SKM-1 treated with dmso at 0.1 percent for 144 hours (cell line): Measurements from ENCODE around the gene PIP4K2C.
"Not testable (repeated sequence)": the region's sequence is repeated elsewhere in the genome, so short reads cannot be mapped to it uniquely, and the experiment has no call there.

Source experiments
- DNase-seq: peaks from one replicate; lab custom pipeline; 2025; ENCODE audit not compliant: unreplicated experiment; lab: John Stamatoyannopoulos, UW

Gene PIP4K2C

GRCh38 chr12:57584050-57584449, 6.9 kb upstream of the PIP4K2C start:
- no peak for DNase-seq

- peak; percentile 23 for DNase-seq
These were observed 6.3 kb upstream of the PIP4K2C start for GRCh38 chr12:57584690-57585089.

- DNase-seq = no peak
These were observed 5.8 kb upstream of the PIP4K2C start for GRCh38 chr12:57585156-57585555.

DNA sequence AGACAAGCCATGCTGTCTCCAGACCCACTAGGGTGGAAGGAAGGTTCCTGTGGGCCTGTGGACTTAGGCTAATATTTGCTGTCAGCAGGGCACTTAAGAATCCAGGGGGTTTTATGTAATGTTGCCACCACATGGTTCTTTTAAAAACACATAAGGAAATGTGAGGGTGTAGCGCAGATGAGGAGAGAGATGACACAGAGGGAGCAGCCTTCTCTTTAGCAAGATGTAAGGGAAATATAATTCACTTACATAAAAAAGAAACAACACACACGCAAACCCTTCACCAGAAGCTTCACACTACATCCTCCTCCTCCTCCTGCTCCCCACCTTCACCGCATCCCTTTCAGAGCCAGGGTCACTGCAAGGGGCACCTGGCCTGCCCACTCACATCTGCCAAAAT, 4.9 kb upstream of the PIP4K2C start:
- no peak for DNase-seq

DNA sequence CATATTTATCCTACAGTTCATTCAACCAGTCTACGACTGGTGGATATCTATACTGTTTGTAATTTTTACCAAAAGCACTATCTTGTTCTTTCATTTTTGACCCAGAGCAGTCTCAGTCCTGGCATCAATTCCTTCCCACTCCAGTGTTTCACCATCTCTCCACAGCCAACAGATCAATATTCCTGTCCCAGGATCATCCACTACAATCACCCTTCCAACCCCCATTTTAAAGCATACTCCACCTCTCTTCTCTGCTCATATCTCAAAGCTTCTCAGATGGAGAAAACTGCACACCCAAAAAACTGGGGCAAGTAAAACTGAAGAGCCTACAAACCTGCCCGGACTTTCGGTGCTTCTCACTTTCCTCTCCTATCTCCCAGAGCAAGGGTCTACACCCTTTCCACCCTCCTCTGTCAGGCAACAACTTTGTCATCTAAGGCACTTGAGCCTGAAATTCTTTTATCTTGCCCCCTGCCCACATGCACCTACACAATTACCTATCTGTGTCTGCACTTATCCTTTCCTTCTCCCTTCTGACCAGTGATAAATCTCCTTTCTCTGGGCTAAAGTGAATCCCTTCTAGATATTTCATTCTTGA, 4.1 kb upstream of the PIP4K2C start:
- DNase-seq = no peak

DNA sequence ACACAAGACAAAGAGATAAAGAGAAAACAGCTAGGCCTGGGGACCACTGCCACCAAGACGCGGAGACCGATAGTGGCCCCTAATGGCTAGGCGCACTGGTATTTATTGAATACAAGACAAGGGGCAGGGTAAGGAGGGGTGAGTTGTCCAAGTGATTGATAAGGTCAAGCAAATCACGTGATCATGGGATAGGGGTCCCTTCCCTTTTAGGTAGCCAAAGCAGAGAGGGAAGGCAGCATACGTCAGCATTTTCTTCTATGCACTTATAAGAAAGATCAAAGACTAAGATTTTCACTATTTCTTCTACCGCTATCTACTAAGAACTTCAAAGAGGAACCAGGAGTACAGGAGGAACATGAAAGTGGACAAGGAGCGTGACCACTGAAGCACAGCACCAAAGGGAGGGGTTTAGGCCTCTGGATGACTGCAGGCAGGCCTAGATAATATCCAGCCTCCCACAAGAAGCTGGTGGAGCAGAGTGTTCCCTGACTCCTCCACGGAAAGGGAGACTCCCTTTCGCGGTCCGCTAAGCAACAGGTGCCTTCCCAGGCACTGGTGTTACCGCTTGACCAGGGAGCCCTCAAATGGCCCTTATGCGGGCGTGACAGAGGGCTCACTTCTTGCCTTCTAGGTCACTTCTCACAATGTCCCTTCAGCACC, 1.9 kb upstream of the PIP4K2C start:
- DNase-seq = not testable (repeated sequence)

- no peak for DNase-seq
These were observed 521 bp upstream of the PIP4K2C start for GRCh38 chr12:57590479-57590863.

DNA sequence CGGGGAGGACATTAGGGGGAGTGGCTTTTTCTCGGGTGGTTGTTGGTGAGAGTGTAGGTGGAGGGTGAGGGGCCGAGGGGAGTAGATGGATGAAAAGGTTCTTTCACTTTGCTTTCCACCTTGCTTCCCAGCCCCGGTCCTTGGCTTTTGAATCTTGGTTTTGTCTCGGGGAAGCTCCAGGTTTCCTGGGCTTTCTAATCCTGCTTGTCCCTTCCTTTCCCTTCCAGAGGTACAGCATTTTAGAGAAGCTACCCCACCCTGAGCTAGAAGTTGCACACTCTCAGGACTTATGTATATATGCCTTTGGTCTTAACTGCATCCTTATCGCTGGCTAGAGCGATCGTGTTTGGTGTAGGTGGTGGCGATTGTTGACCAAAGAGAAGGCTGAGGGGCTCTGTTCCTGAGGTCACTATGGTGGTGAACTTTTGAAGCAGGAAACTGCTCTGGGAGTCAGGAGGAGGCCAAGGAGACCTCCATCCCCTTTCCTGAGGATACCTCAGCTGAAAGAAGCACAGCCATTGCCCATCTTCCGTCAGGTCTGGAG, 862 bp downstream of the PIP4K2C start:
- no peak for DNase-seq

GRCh38 chr12:57592551-57593165, 1.7 kb downstream of the PIP4K2C start:
- no peak for DNase-seq

- no peak for DNase-seq
These were observed 2.2 kb downstream of the PIP4K2C start for GRCh38 chr12:57593187-57593586.

- DNase-seq = no peak
These were observed 9.4 kb downstream of the PIP4K2C start for GRCh38 chr12:57600395-57600794.

DNA sequence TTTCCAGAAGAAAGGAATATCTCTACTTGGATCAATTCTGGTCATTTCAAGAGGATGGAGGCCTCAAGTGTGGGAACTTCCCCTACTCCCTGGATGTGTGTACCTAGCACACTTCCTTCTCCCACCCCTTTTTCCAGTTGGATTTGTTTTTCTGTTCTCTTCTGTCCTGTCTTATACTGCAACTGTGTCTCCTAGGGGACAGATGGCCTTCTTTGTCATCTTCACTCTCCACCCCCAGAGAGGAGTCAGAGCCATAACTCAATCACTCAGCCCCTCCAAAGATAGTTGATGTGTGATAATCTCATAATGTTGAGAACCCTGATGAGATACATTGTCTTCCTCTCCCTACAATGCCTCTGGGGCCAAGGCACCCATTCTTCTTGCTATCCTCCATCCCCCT, 11.6 kb downstream of the PIP4K2C start:
- no peak for DNase-seq

GRCh38 chr12:57603324-57603723, 12.3 kb downstream of the PIP4K2C start:
- DNase-seq = no peak

DNA sequence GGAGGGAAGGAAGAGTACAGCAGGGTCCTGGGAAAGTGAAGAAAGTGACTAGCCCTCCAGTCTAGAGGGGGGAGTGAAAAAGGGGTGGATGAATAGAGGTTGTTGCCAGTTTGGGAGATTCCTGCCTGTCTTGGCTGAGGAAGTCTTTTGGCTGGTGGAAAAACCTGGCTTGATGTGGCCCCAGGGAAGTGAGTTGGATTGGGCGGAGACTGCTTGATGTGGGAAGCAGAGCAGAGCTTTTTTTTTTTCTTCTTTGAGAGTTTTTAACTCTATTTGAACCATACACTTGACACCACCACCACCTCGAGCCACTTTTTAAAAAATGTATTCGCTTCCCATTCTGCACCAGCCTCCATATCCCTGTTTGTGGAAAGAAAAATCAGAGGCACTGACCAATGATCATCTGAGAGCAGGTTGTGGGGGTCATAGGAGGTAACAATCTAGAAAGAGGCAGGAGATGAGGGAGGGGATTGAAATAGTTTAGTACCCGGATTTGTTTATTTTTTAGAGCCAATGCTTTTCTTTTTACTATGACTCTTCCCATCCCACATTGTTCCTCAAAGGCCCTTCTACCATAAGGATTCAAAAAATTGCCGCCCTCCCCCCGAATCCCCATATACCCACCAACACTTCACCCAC, 12.9 kb downstream of the PIP4K2C start:
- no peak for DNase-seq

DNA sequence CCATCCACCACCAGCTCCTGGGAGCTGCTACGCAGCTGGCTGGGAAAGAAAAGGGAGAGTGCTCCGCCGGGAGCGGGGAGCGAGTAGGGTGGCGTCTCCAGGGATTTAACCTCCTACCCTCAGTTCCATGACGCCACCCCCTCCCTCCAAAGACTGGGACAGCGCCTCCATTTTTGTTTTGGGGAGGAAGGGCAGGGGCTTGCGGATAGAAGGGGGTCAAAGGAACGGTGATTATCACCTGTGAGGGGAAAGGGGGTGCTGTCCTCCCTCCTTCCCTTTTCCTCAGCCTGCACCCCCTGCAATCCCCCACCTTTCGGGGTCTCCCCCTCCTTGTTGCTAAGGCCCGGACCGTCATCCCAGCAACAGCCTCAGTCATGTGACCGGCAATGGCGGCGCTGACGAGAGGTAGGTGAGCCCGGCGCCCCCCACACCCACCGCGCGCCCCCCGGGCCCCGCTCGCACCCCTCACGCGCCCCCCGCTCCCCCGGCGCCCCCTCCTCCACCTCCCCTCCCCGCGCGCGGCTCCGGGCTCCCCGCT, 13.5 kb downstream of the PIP4K2C start, which contains the start of gene DTX3:
Gene DTX3, plus strand, starts transcription at position 371 of the 538 bp plus-strand sequence. CDS start 1,694 bp downstream, outside the sequence.
- DNase-seq = no peak

DNA sequence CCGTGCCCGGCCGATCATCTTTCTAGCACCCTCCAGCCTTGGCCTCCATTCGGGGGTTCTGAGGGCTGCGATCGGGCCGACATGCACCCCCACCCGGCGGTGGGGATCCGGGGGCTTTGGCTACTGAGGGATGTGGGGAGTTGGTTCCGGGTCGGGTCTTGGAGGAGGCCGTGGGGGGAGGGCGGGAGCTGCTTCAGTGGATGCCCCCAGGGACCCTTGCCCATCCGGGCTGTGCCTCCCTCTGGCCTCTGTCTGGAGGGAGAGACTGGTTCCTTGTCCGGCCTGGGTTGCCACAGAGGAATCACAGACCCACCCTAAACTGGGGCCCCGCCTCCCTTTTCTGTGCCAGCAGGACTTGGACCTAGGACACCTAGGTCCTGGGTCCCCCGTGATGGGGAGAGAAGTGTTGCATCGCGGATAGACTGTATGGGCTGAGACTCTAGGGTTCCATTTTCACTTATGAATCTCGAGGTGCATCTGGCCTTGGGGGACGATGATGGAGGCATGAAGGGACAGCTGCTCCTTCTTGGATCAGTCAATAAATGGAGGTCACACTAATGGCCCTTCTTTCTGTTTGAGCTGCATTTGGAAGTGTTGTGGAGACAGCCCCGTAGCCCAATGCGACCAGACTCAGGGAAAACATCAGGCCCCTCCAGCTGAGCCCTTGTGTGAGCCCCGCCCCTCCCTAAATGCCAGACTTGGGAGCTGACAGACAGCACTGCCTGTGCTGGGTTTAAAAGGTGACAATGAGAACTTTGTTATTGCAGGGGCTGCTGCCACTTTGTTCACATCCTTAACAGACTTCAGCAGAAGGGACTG, 14.2 kb downstream of the PIP4K2C start:
- no peak for DNase-seq

DNA sequence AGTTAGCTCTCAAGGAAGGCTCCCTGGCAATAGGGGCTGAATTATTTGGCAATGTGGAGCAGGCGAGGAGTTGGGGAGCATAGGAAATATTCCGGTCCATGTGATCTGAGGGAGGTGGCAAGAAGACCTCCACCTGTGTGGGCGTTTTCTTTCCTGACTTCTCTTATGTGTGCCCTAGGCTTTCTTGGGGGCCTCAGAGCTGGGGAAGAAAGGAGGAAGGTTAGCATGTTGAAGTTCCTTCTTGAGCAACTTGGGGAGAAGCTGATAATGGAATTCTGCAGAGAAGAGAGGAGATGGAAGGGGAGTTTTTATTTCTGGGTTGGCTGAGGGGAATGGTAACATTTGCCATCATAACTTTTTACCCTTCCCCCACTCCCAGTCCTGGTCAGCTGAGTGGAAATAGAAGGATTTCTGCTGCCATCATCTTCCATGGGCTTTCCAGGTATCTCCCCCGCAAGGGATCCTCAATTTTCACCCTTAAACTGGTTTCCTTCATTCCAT, 14.9 kb downstream of the PIP4K2C start:
- DNase-seq = no peak

DNA sequence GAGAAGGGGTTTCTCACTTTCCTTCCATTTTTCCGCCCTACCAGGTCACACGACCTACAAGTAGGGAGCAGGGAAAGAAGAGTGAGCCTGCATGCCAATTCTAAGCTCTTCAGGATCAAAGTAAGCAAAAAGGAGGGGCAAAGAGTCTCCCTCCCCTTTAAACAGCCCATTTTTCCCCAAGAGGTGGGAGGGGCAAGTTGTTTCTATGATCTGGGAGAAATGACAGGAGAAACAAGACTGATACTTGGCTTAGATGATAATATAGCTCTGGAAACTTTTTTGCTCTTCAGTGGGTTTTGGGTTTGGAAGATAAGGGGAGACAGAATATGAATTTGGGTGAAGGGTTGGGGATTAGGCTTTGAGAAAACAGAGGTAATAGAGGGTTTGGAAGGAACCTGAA, 15.4 kb downstream of the PIP4K2C start:
- no peak for DNase-seq

DNA sequence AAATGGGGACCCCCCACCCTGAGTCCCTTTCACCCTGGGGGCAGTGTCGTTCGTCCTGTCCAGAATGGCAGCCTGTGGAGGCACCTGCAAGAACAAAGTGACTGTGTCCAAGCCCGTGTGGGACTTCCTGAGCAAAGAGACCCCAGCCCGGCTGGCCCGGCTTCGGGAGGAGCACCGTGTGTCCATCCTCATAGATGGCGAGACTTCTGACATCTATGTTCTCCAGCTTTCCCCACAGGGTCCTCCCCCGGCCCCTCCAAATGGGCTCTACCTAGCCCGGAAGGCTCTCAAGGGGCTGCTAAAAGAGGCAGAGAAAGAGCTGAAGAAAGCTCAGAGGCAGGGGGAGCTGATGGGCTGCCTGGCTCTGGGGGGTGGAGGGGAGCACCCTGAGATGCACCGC, 15.8 kb downstream of the PIP4K2C start:
- no peak for DNase-seq

DNA sequence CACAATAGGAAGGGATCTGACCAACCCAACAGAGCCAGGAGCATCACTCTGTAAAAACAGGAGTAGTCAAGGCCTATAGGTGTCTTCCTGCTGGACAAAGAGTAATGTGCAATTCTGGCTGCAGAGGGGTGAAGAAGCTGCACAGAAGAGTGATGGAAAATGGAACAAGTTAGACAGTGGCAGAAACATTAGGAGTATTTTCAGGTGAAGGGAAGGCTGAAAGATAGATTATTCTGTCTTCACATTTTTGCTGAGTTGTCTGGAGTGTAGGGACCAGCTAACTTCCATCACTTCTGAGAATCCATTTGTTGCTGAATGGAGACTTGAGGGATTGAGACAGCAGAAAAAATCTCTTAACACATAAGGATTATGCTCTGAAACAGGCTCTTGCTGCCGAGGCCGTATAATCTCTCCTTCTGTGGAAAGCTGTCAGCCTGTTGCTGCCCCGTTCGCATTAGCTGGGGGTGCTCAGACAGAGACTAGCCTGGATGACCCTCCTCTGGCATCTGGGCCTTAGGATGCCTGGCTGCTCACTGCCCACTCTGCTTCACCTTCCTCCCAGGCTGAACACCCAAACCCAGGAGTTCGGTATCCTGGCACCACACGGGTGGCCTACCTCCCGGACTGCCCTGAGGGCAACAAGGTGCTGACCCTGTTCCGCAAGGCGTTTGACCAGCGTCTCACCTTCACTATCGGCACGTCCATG, 17.1 kb downstream of the PIP4K2C start:
- no peak for DNase-seq
